Activated CD8-positive, alpha-beta memory T cell treated with anti-CD3 and anti-CD28 coated beads for 48 hours (primary cell): ENCODE results near the gene PTPA.
"Not testable (repeated sequence)": the region's sequence is repeated elsewhere in the genome, so short reads cannot be mapped to it uniquely, and the experiment has no call there.

ENCODE experiments used
- DNase-seq, 3 experiments: peaks; one replicate each; pipeline ENCODE4 v3.0.0-alpha.2; 2020; ENCODE audit warnings: low read depth in 2 of 3, low spot score in 2 of 3

The PTPA gene

GRCh38 chr9:129108805-129109536 lies 2.2 kb upstream of the PTPA start:
- DNase-seq = no peak

GRCh38 chr9:129109537-129109903 lies 1.7 kb upstream of the PTPA start:
- DNase-seq = no peak

GRCh38 chr9:129109952-129110739 lies 1.1 kb upstream of the PTPA start:
- DNase-seq = peak in 1 of 3 experiments; percentile 16

GRCh38 chr9:129111528-129112151 lies 425 bp downstream of the PTPA start:
- peak in 1 of 3 experiments; percentile 12 for DNase-seq

GRCh38 chr9:129112526-129112925 lies 1.3 kb downstream of the PTPA start:
- DNase-seq = not testable (repeated sequence)

GRCh38 chr9:129113645-129114304 lies 2.6 kb downstream of the PTPA start:
- no peak for DNase-seq

- DNase-seq = no peak
Observed at GRCh38 chr9:129118799-129119198, 7.6 kb downstream of the PTPA start.

- DNase-seq = no peak
Observed at GRCh38 chr9:129121483-129121882, 10.3 kb downstream of the PTPA start.

GRCh38 chr9:129122133-129122532 lies 10.9 kb downstream of the PTPA start:
- DNase-seq = no peak

- DNase-seq = not testable (repeated sequence)
Observed at GRCh38 chr9:129122976-129123375, 11.8 kb downstream of the PTPA start.

GRCh38 chr9:129124506-129125069 lies 13.4 kb downstream of the PTPA start:
- no peak for DNase-seq

GRCh38 chr9:129125478-129125877 lies 14.3 kb downstream of the PTPA start:
- no peak for DNase-seq

- no peak for DNase-seq
Observed at GRCh38 chr9:129126749-129127618, 15.8 kb downstream of the PTPA start.

GRCh38 chr9:129128689-129129088 lies 17.5 kb downstream of the PTPA start:
- DNase-seq = no peak

GRCh38 chr9:129130271-129130670 lies 19.1 kb downstream of the PTPA start:
- DNase-seq = not testable (repeated sequence)

- DNase-seq = no peak
Observed at GRCh38 chr9:129130791-129131190, 19.6 kb downstream of the PTPA start.

GRCh38 chr9:129131300-129132145 lies 20.3 kb downstream of the PTPA start:
- peak in 2 of 3 experiments; percentile 70 to 71 for DNase-seq

GRCh38 chr9:129133082-129133481 lies 21.9 kb downstream of the PTPA start:
- no peak for DNase-seq

GRCh38 chr9:129135476-129135875 lies 24.3 kb downstream of the PTPA start:
- DNase-seq = no peak
